Measurements from ENCODE around the gene NDC80. TPM values are rescaled to one million over a fixed set of nuclear protein-coding genes. Genes with fewer than 3 reads are reported as not detected.

Gene NDC80
- total and polyA plus RNA-seq, 9 of the 15 experiments (the other 6 are each of a cell fraction or from before 2014, with no cell fraction given), result 65.2 to 97.9 (median 83.3) TPM

DNA sequence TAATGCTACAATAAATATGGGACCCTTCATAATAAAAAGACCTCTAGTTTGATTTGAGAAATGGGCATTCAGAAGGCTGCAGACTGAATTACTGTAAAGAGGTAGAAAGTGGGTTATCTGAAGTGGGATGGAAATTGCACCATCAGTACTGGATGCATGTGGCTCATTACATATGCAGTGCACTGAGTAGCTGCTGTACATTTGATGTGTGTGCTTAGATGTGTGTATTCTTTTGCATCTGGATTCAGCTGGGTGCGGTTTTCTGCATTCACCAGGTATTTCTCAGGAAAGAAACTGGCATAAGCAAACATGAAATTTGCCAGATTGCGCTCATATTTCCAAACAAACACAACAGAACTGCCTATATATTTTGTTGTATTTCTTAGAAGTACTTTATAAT, 38.2 kb downstream of the NDC80 start (continued):
- TF ChIP-seq, protein P1, sequence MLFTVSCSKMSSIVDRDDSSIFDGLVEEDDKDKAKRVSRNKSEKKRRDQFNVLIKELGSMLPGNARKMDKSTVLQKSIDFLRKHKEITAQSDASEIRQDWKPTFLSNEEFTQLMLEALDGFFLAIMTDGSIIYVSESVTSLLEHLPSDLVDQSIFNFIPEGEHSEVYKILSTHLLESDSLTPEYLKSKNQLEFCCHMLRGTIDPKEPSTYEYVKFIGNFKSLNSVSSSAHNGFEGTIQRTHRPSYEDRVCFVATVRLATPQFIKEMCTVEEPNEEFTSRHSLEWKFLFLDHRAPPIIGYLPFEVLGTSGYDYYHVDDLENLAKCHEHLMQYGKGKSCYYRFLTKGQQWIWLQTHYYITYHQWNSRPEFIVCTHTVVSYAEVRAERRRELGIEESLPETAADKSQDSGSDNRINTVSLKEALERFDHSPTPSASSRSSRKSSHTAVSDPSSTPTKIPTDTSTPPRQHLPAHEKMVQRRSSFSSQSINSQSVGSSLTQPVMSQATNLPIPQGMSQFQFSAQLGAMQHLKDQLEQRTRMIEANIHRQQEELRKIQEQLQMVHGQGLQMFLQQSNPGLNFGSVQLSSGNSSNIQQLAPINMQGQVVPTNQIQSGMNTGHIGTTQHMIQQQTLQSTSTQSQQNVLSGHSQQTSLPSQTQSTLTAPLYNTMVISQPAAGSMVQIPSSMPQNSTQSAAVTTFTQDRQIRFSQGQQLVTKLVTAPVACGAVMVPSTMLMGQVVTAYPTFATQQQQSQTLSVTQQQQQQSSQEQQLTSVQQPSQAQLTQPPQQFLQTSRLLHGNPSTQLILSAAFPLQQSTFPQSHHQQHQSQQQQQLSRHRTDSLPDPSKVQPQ (CRISPR knock-in tag; IDR thresholded peaks at IDR 0.05; ENCODE audit: borderline replicate concordance), result no peak
- TF ChIP-seq, protein P2, sequence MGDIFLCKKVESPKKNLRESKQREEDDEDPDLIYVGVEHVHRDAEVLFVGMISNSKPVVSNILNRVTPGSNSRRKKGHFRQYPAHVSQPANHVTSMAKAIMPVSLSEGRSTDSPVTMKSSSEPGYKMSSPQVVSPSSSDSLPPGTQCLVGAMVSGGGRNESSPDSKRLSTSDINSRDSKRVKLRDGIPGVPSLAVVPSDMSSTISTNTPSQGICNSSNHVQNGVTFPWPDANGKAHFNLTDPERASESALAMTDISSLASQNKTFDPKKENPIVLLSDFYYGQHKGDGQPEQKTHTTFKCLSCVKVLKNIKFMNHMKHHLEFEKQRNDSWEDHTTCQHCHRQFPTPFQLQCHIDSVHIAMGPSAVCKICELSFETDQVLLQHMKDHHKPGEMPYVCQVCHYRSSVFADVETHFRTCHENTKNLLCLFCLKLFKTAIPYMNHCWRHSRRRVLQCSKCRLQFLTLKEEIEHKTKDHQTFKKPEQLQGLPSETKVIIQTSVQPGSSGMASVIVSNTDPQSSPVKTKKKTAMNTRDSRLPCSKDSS (IDR thresholded peaks at IDR 0.05; ENCODE audit: low read depth, partially characterized antibody), result no peak
- TF ChIP-seq CBFA2T3 (IDR thresholded peaks at IDR 0.05) (no peak), C11orf30 (IDR thresholded peaks at IDR 0.05; ENCODE audit: low read depth) (no peak)
- TF ChIP-seq, protein P3, sequence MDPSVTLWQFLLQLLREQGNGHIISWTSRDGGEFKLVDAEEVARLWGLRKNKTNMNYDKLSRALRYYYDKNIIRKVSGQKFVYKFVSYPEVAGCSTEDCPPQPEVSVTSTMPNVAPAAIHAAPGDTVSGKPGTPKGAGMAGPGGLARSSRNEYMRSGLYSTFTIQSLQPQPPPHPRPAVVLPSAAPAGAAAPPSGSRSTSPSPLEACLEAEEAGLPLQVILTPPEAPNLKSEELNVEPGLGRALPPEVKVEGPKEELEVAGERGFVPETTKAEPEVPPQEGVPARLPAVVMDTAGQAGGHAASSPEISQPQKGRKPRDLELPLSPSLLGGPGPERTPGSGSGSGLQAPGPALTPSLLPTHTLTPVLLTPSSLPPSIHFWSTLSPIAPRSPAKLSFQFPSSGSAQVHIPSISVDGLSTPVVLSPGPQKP (CRISPR knock-in tag; IDR thresholded peaks at IDR 0.05), result no peak

GRCh38 chr18:2610549-2610948, 39.2 kb downstream of the NDC80 start:
- no peak for FAIRE-seq
- BruUV-seq (replicated peaks), result no TSS peak
- H3K36me3 ChIP-seq (ENCODE audit: control insufficient read depth, insufficient read depth, low read length), result peaks cover 80% of the 10 kb centered on the region
- TF ChIP-seq TRIM28 (IDR thresholded peaks at IDR 0.05) (no peak), DMBX1 (CRISPR knock-in tag; IDR thresholded peaks at IDR 0.05; ENCODE audit: borderline replicate concordance) (no peak), ZNF407 (IDR thresholded peaks at IDR 0.05; ENCODE audit: low read depth) (no peak)

More at GRCh38 chr18:2610549-2610948, 39.2 kb downstream of the NDC80 start:
- ChIA-PET POLR2A (no interaction called here), CTCF (ENCODE audit: low intra/inter-chr PET ratio) (no interaction called here)
- Histone ChIP-seq H3K27me3 (ENCODE audit: control insufficient read depth in 2 of 2, insufficient read depth in 2 of 2, low read length in 2 of 2) (no peaks in the 10 kb centered on the region), H3K9ac (ENCODE audit: insufficient read depth in 1 of 2, low read depth in 2 of 2, low read length in 2 of 2) (no peak overlapping the region), H2AFZ (ENCODE audit: low read depth, low read length) (no peak overlapping the region), H4K20me1 (replicated peaks; ENCODE audit: control insufficient read depth, insufficient read depth, low read length) (no peaks in the 10 kb centered on the region), H3K9me3 (replicated peaks; ENCODE audit: control insufficient read depth, insufficient read depth, low read depth, low read length) (no peaks in the 10 kb centered on the region), H3K27ac (ENCODE audit: extremely low read depth, low read depth, low read length) (no peak overlapping the region), H3K79me2 (ENCODE audit: control insufficient read depth, insufficient read depth, low read length) (no peaks in the 10 kb centered on the region), H3K9me1 (ENCODE audit: control insufficient read depth, insufficient read depth, low read length) (no peaks in the 10 kb centered on the region), H3K4me1 (replicated peaks in 1 of 2; ENCODE audit: control insufficient read depth in 2 of 2, insufficient read depth in 2 of 2, low read length in 2 of 2) (no peaks in the 10 kb centered on the region), H3K4me3 (no peak overlapping the region), H3K4me2 (ENCODE audit: insufficient read depth, low read length) (no peak overlapping the region)
- 92% methylated on average over 5 of the region's 5 CpGs for WGBS (ENCODE audit: insufficient coverage, low coverage, missing lambda C conversion rate)
- DNase-seq (ENCODE audit: extremely low read depth in 1 of 4, low spot score in 3 of 4), result no peak
- ATAC-seq, result no peak
- intact Hi-C loops (cut with micrococcal nuclease), result no loop called here
- in situ Hi-C loops (cut with MboI), result no loop called here

Measured in K562 (cell line).